Measurements from ENCODE around the gene SH3BGRL2. TPM values are rescaled to one million over a fixed set of nuclear protein-coding genes. Genes with fewer than 3 reads are reported as not detected.
"Not testable (repeated sequence)": the region's sequence is repeated elsewhere in the genome, so short reads cannot be mapped to it uniquely, and the experiment has no call there.

Gene SH3BGRL2
- polyA plus RNA-seq, 3 donors: 28.1 to 33.5 (median 30.5) TPM

GRCh38 chr6:79671600-79672266 is 40.6 kb downstream of the SH3BGRL2 start:
- no peak for DNase-seq (ENCODE audit: extremely low read depth in 1 of 11, low read depth in 9 of 11, low spot score in 4 of 11)

GRCh38 chr6:79672631-79673111 is 41.5 kb downstream of the SH3BGRL2 start:
- peak in 2 of 11 donors; percentile 17 to 18 for DNase-seq (ENCODE audit: extremely low read depth in 1 of 11, low read depth in 9 of 11, low spot score in 4 of 11)

- no peak for DNase-seq (ENCODE audit: extremely low read depth in 1 of 11, low read depth in 9 of 11, low spot score in 4 of 11)
These were observed 42.8 kb downstream of the SH3BGRL2 start for GRCh38 chr6:79673947-79674346.

GRCh38 chr6:79676785-79677736 is 45.9 kb downstream of the SH3BGRL2 start:
- no peak for DNase-seq (ENCODE audit: extremely low read depth in 1 of 11, low read depth in 9 of 11, low spot score in 4 of 11)

GRCh38 chr6:79682682-79683081 is 51.6 kb downstream of the SH3BGRL2 start:
- DNase-seq (ENCODE audit: extremely low read depth in 1 of 11, low read depth in 9 of 11, low spot score in 4 of 11): not testable (repeated sequence)

- DNase-seq (ENCODE audit: extremely low read depth in 1 of 11, low read depth in 9 of 11, low spot score in 4 of 11): no peak
These were observed 53.7 kb downstream of the SH3BGRL2 start for GRCh38 chr6:79684876-79685275.

GRCh38 chr6:79686707-79687309 is 55.7 kb downstream of the SH3BGRL2 start:
- no peak for DNase-seq (ENCODE audit: extremely low read depth in 1 of 11, low read depth in 9 of 11, low spot score in 4 of 11)

GRCh38 chr6:79687759-79688158 is 56.6 kb downstream of the SH3BGRL2 start:
- no peak for DNase-seq (ENCODE audit: extremely low read depth in 1 of 11, low read depth in 9 of 11, low spot score in 4 of 11)

DNA sequence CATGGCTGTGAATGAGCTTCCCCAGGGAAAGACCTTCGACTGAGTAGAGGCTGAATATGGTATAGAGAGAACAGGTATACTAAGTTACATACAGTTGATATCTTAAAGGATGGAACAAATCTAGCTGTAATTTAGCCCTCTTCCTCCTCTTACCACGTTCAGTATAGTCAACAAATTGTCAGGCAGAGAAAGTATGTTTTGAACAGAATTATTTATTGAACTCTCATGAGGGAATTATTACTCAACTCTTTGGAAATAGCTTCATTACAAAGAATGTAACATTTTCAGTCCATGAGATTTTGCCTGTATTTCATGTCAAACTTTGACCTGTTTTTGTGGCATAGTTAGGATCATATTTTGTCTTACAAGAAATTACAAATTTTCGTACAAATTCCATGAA is 63.0 kb downstream of the SH3BGRL2 start:
- DNase-seq (ENCODE audit: extremely low read depth in 1 of 11, low read depth in 9 of 11, low spot score in 4 of 11): no peak

- no peak for DNase-seq (ENCODE audit: extremely low read depth in 1 of 11, low read depth in 9 of 11, low spot score in 4 of 11)
These were observed 63.7 kb downstream of the SH3BGRL2 start for GRCh38 chr6:79694623-79695343.

DNA sequence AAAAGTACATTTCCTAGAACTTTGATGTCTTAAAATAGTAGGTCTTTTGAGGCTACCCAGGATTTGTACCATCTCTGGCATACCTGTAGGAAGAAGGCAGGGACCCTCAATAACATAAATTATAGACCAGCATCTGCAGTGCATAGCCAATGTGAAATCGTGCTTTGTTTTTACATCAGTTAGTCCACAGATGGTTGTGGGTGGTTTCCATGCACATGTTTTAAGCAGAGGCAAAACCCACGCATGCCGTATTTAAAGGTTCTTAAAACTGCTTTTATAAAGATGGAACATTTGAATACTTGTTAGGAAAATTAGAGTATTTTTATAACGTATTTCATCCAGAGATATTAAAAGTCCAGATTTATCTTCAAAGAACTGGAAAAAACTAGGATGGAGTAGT is 66.3 kb downstream of the SH3BGRL2 start:
- DNase-seq (ENCODE audit: extremely low read depth in 1 of 11, low read depth in 9 of 11, low spot score in 4 of 11): no peak

- no peak for DNase-seq (ENCODE audit: extremely low read depth in 1 of 11, low read depth in 9 of 11, low spot score in 4 of 11)
These were observed 68.5 kb downstream of the SH3BGRL2 start for GRCh38 chr6:79699606-79700005.

DNA sequence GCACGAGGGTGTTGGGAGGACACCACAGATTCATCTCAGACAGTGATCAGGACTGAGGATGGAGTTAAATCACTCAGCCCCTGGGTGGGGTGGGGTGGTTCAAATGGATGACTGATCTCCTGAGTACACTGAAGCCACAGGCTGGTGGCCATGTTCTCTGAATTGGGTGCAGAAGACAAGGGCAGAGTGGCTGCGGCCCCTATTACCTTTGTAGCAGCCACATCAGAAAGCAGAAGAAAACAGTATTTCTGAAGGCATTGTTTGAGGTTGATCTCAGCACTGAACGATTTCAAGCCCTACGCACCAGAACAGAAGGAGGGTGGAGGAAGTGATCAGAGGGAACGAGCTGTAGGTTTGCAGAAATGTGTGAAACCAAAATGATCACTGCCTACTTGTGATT is 71.6 kb downstream of the SH3BGRL2 start:
- DNase-seq (ENCODE audit: extremely low read depth in 1 of 11, low read depth in 9 of 11, low spot score in 4 of 11): no peak

DNA sequence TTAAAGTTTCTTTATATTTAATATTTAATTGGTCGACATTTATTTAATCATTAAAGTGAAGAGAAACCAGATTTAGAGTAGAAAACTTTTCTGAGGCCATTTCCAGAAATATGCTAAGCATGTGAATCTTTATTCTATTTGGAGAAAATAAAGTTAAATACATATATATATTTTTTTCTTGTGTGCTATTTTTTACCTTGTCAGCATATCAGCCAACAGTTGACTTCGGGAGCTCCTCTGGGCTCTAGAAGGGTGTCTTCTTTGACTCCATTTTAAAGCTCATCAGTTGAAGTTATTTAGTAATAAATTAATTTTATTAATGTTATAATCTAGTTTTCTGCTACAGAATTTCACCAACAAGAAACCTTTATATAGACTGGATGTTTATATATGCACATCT is 73.1 kb downstream of the SH3BGRL2 start:
- no peak for DNase-seq (ENCODE audit: extremely low read depth in 1 of 11, low read depth in 9 of 11, low spot score in 4 of 11)

DNA sequence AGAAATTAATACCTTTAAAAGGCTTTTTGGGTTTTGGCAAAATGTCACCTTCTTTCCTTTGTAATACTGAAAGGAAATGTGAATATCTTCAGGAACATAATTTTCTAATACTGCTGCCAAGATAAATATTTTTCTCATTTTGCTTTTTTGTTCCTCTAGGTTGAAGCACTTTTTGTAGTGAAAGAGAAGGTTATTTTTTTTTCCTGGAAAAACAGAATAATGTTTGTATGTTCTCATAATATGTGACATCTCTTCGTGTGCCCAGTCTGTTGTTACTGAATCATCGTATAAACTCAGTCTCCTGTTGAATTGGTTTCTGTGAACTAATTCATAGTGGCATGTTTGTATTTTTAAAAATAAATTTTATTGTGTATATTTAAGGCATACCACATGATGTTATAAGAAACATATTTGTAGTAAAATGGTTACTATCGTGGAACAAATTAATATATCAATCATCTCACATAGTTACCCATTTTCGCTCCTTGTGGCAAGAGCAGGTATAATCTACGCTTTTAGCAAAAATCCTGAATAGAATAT is 74.4 kb downstream of the SH3BGRL2 start:
- DNase-seq (ENCODE audit: extremely low read depth in 1 of 11, low read depth in 9 of 11, low spot score in 4 of 11): no peak

DNA sequence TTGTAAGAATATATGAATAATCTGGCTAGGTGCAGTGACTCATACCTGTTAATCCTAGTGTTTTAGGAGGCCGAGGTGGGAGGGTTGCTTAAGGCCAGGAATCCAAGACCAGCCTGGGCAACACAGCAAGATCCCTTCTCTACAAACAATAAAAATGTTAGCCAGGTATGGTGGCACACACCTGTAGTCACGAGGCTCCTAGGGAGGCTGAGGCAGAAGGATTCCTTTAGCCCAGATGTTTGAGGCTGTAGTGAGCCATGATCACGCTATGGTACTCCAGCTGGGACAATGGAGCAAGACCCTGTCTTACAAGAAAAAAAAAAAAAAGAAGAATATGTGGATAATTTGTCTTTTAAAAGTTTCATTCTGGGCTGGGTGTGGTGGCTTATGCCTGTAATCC is 75.4 kb downstream of the SH3BGRL2 start:
- no peak for DNase-seq (ENCODE audit: extremely low read depth in 1 of 11, low read depth in 9 of 11, low spot score in 4 of 11)

GRCh38 chr6:79707621-79708020 is 76.5 kb downstream of the SH3BGRL2 start:
- DNase-seq (ENCODE audit: extremely low read depth in 1 of 11, low read depth in 9 of 11, low spot score in 4 of 11): no peak

DNA sequence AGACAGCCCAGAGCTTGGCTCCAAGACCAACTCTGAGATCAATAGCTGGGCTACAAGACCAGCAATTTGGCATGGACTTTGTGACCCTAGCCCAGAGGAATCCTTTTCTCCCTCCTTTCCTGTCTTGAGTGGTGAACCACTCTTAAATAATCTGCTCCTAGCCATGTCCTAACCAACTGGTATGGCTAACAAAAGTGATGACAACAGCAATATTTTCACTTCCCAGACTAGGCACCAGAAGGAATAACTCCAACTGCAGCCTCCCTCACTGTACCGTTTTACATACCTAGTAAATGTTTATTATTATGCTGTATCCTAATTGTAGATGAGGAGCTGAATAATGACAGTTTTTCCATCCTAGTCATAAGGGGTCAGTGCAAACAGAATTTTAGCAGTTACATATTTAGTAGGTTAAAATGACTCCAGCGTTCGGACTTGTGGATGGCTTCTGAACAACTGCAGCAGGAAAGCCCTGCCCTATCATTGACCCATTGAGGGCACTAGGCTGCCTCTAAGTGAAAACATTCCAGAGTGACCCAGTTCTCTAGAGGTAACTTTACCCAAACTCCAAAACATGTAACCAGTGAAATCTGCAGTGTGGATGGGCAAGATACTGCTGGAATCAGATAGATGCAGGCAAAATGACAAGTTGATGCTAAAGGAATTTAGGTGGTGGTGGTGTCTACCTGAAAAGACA is 77.1 kb downstream of the SH3BGRL2 start:
- no peak for DNase-seq (ENCODE audit: extremely low read depth in 1 of 11, low read depth in 9 of 11, low spot score in 4 of 11)
